Skeletal muscle tissue (tissue), 4 donors: ENCODE measurements around the gene AKT2. TPM values are rescaled to one million over a fixed set of nuclear protein-coding genes. Genes with fewer than 3 reads are reported as not detected.
"Not testable (repeated sequence)": the region's sequence is repeated elsewhere in the genome, so short reads cannot be mapped to it uniquely, and the experiment has no call there.

Experiments used
- H3K27ac ChIP-seq: one replicate; pipeline ENCODE4 v1.7.0; 2013; ENCODE audit warnings: mild to moderate bottlenecking, low read depth, low read length, inconsistent platforms
- H3K27me3 ChIP-seq, 3 donors: one replicate each; pipeline ENCODE4 v1.7.0; 2013; ENCODE audit warnings: low read length in 3 of 3; ENCODE audit not compliant: control insufficient read depth in 3 of 3, insufficient read depth in 3 of 3
- H3K36me3 ChIP-seq, 3 donors: one replicate each; pipeline ENCODE4 v1.7.0; 2013; ENCODE audit warnings: low read length in 3 of 3; ENCODE audit not compliant: control insufficient read depth in 3 of 3, insufficient read depth in 3 of 3
- H3K4me1 ChIP-seq, 3 donors: one replicate each; pipeline ENCODE4 v1.7.0; 2013; ENCODE audit warnings: low read length in 3 of 3, mild to moderate bottlenecking in 3 of 3; ENCODE audit not compliant: control insufficient read depth in 3 of 3, insufficient read depth in 3 of 3
- H3K4me3 ChIP-seq, 3 donors: one replicate each; pipeline ENCODE4 v1.7.0; 2013; ENCODE audit warnings: low read length in 3 of 3
- H3K9ac ChIP-seq, 3 donors: one replicate each; pipeline ENCODE4 v1.7.0; 2013; ENCODE audit warnings: low read length in 3 of 3, mild to moderate bottlenecking in 3 of 3, moderate library complexity in 2 of 3, low read depth in 1 of 3
- H3K9me3 ChIP-seq, 3 donors: one replicate each; pipeline ENCODE4 v1.7.0; 2013; ENCODE audit warnings: low read length in 3 of 3; ENCODE audit not compliant: control insufficient read depth in 3 of 3
- total RNA-seq: library from RNA; depleted of rRNA; stranded (reverse); fragments of >200 nt; gene quantifications from one replicate; pipeline ENCODE4 v1.2.3, GENCODE V29; 2014
- donor health status: Osteomylitis.

Gene AKT2
- total RNA-seq: 91.3 TPM

GRCh38 chr19:40284501-40285352, at the start of gene AKT2:
AKT2 (minus strand) TSS chr19:40285345; CDS start chr19:40265267, 20,078 bp downstream.
- Histone ChIP-seq H3K9me3 (no peaks in the 10 kb centered on the region), H3K4me3 (peak within 1 kb of the TSS; percentile 86 to 90 (median 90)), H3K4me1 (peaks cover 47 to 57% (median 52%) of the 10 kb centered on the region in 3 donors)

GRCh38 chr19:40333083-40333482, 47.9 kb upstream of the AKT2 start:
- not testable (repeated sequence) for H3K4me3 ChIP-seq, H3K4me1 ChIP-seq, H3K9ac ChIP-seq, H3K27ac ChIP-seq, H3K27me3 ChIP-seq, H3K9me3 ChIP-seq
- H3K36me3 ChIP-seq: peaks cover 53 to 67% (median 65%) of the 10 kb centered on the region in 3 donors

More at GRCh38 chr19:40284501-40285352, at the start of gene AKT2:
- Histone ChIP-seq H3K9ac (peak within 1 kb of the TSS; percentile 83 to 97 (median 96)), H3K36me3 (peaks cover 0 to 3% (median 3%) of the 10 kb centered on the region in 3 donors), H3K27ac (peak within 1 kb of the TSS; percentile 95), H3K27me3 (no peaks in the 10 kb centered on the region)

GRCh38 chr19:40332669-40333068, 47.5 kb upstream of the AKT2 start:
- H3K36me3 ChIP-seq: peaks cover 55 to 71% (median 67%) of the 10 kb centered on the region in 3 donors
- no peak overlapping the region for H3K27ac ChIP-seq
- no peak overlapping the region for H3K4me3 ChIP-seq
- no peaks in the 10 kb centered on the region for H3K9me3 ChIP-seq
- H3K27me3 ChIP-seq: no peaks in the 10 kb centered on the region
- peaks cover 0 to under 1% (median 0%) of the 10 kb centered on the region in 3 donors for H3K4me1 ChIP-seq
- H3K9ac ChIP-seq: no peak overlapping the region

GRCh38 chr19:40331052-40331451, 45.9 kb upstream of the AKT2 start:
- Histone ChIP-seq H3K27ac (no peak overlapping the region), H3K9ac (peak overlapping the region in 1 of 3 donors; percentile 16), H3K4me1 (no peaks in the 10 kb centered on the region), H3K27me3 (no peaks in the 10 kb centered on the region), H3K36me3 (peaks cover 62 to 83% (median 73%) of the 10 kb centered on the region in 3 donors), H3K4me3 (no peak overlapping the region), H3K9me3 (no peaks in the 10 kb centered on the region)

- peaks cover 74 to 89% (median 88%) of the 10 kb centered on the region in 3 donors for H3K36me3 ChIP-seq
- H3K4me1 ChIP-seq: no peaks in the 10 kb centered on the region
- no peaks in the 10 kb centered on the region for H3K9me3 ChIP-seq
- H3K27me3 ChIP-seq: no peaks in the 10 kb centered on the region
- H3K27ac ChIP-seq: no peak overlapping the region
- H3K9ac ChIP-seq: no peak overlapping the region
- H3K4me3 ChIP-seq: no peak overlapping the region
These were observed 41.1 kb upstream of the AKT2 start for GRCh38 chr19:40326201-40326600.

- H3K9ac ChIP-seq: no peak overlapping the region
- H3K36me3 ChIP-seq: peaks cover 79 to 84% (median 79%) of the 10 kb centered on the region in 3 donors
- no peaks in the 10 kb centered on the region for H3K27me3 ChIP-seq
- H3K4me1 ChIP-seq: no peaks in the 10 kb centered on the region
- no peak overlapping the region for H3K4me3 ChIP-seq
- no peaks in the 10 kb centered on the region for H3K9me3 ChIP-seq
- H3K27ac ChIP-seq: no peak overlapping the region
These were observed 38.6 kb upstream of the AKT2 start for GRCh38 chr19:40323705-40324104.

- Histone ChIP-seq H3K9me3 (no peaks in the 10 kb centered on the region), H3K4me3 (no peak overlapping the region), H3K36me3 (peaks cover 72 to 78% (median 73%) of the 10 kb centered on the region in 3 donors), H3K27me3 (no peaks in the 10 kb centered on the region), H3K9ac (no peak overlapping the region), H3K27ac (no peak overlapping the region), H3K4me1 (no peaks in the 10 kb centered on the region)
These were observed 37.9 kb upstream of the AKT2 start for GRCh38 chr19:40322951-40323615.

GRCh38 chr19:40322271-40322610, 37.1 kb upstream of the AKT2 start:
- Histone ChIP-seq H3K9me3 (no peaks in the 10 kb centered on the region), H3K36me3 (peaks cover 64 to 69% (median 65%) of the 10 kb centered on the region in 3 donors)

GRCh38 chr19:40321566-40322270, 36.6 kb upstream of the AKT2 start:
- Histone ChIP-seq H3K27me3 (no peaks in the 10 kb centered on the region), H3K27ac (no peak overlapping the region), H3K4me3 (no peak overlapping the region), H3K9me3 (no peaks in the 10 kb centered on the region), H3K36me3 (peaks cover 62 to 66% (median 64%) of the 10 kb centered on the region in 3 donors), H3K4me1 (no peaks in the 10 kb centered on the region), H3K9ac (no peak overlapping the region)

More at GRCh38 chr19:40322271-40322610, 37.1 kb upstream of the AKT2 start:
- H3K27me3 ChIP-seq: no peaks in the 10 kb centered on the region
- H3K4me3 ChIP-seq: no peak overlapping the region
- H3K27ac ChIP-seq: no peak overlapping the region
- no peaks in the 10 kb centered on the region for H3K4me1 ChIP-seq
- no peak overlapping the region for H3K9ac ChIP-seq
